ENCODE data around the gene RGS6. TPM values are rescaled to one million over a fixed set of nuclear protein-coding genes. Genes with fewer than 3 reads are reported as not detected.

The RGS6 gene
- total and polyA plus RNA-seq, 2 of the 4 experiments (the other 2 are of a cell fraction) = not detected

- no peak overlapping the region for H3K4ac ChIP-seq (ENCODE audit: low read depth, low read length)
- in situ Hi-C loops (cut with MboI; ENCODE audit: low sequenced_read_pairs) = no loop called here
- WGBS, 2 experiments (ENCODE audit: extremely low coverage in 2 of 2, insufficient read length in 1 of 2) = no CpG with 5 or more reads among the region's 6 CpGs
- H3K27ac ChIP-seq (ENCODE audit: insufficient read depth, low read length) = no peak overlapping the region
- dilution Hi-C loops (cut with HindIII; ENCODE audit: low sequenced_read_pairs, unreplicated experiment) = no loop called here
- H3K56ac ChIP-seq (ENCODE audit: extremely low read depth, insufficient read depth, low read length) = no peak overlapping the region
- no peak overlapping the region for H3K14ac ChIP-seq (replicated peaks; ENCODE audit: low read depth, low read length)
- no peak overlapping the region for H4K8ac ChIP-seq (ENCODE audit: low read depth in 2 of 2, low read length in 2 of 2)
- intact Hi-C loops (cut with micrococcal nuclease) = no loop called here
- no peak overlapping the region for H3K18ac ChIP-seq (ENCODE audit: low read depth, low read length)
- TF ChIP-seq MXI1 (IDR thresholded peaks at IDR 0.05; ENCODE audit: borderline replicate concordance, low read depth, low read length) (no peak), BHLHE40 (IDR thresholded peaks at IDR 0.05; ENCODE audit: low read depth, low read length) (no peak), NFE2L2 (IDR thresholded peaks at IDR 0.05; ENCODE audit: low read depth, low read length) (no peak), ELK1 (IDR thresholded peaks at IDR 0.05; ENCODE audit: borderline replicate concordance, low read depth, low read length) (no peak), CEBPB (IDR thresholded peaks at IDR 0.05; ENCODE audit: low read depth, low read length) (no peak), MAZ (IDR thresholded peaks at IDR 0.05; ENCODE audit: borderline replicate concordance, low read depth, low read length) (no peak), POLR2A (IDR thresholded peaks at IDR 0.05; ENCODE audit: low read depth, low read length) (no peak), RFX5 (IDR thresholded peaks at IDR 0.05; ENCODE audit: low read depth, low read length) (no peak), RCOR1 (IDR thresholded peaks at IDR 0.05; ENCODE audit: insufficient replicate concordance, low read length) (no peak), FOS (IDR thresholded peaks at IDR 0.05; ENCODE audit: low read depth, low read length) (no peak)
- no peak overlapping the region for H3K23ac ChIP-seq (ENCODE audit: low read depth, low read length)
- no peak for ATAC-seq (ENCODE audit: low read depth)
- H2BK120ac ChIP-seq (ENCODE audit: low read depth, low read length) = no peak overlapping the region
- H3K4me3 ChIP-seq (ENCODE audit: insufficient read depth, low read depth, low read length) = no peak overlapping the region
- H4K20me1 ChIP-seq (ENCODE audit: insufficient read depth, low read length) = no peaks in the 10 kb centered on the region
- no peaks in the 10 kb centered on the region for H3K9me3 ChIP-seq (ENCODE audit: control insufficient read depth, insufficient read depth, low read length)
- no peak overlapping the region for H3K9ac ChIP-seq (ENCODE audit: low read depth, low read length)
- no peak overlapping the region for H2AK9ac ChIP-seq (replicated peaks; ENCODE audit: low read depth, low read length, poor library complexity)
- POLR2A ChIA-PET (ENCODE audit: unreplicated experiment) = no interaction called here
- no peak overlapping the region for H4K91ac ChIP-seq (ENCODE audit: insufficient read depth, low read depth, low read length)
- CTCF ChIA-PET = interaction anchor here (0.8 kb wide), 1 partner anchor 16 kb away, joined by 3 read pairs; no protein-coding TSS in a partner anchor
- H4K5ac ChIP-seq (ENCODE audit: low read depth, low read length) = no peak overlapping the region
- no peaks in the 10 kb centered on the region for H3K4me1 ChIP-seq (ENCODE audit: control insufficient read depth, insufficient read depth, low read length)
- BruUV-seq (replicated peaks) = no TSS peak
- no peak overlapping the region for H2BK5ac ChIP-seq (ENCODE audit: low read depth, low read length, poor library complexity, severe bottlenecking)
- H2AFZ ChIP-seq (replicated peaks; ENCODE audit: low read length, poor library complexity) = no peak overlapping the region
- no peak overlapping the region for H2BK15ac ChIP-seq (ENCODE audit: low read depth, low read length)
- H3K4me2 ChIP-seq (ENCODE audit: low read depth, low read length) = no peak overlapping the region
- no peaks in the 10 kb centered on the region for H3K9me1 ChIP-seq (ENCODE audit: insufficient read depth, low read length)
- no peak for DNase-seq
- no peaks in the 10 kb centered on the region for H3K27me3 ChIP-seq (ENCODE audit: control insufficient read depth, insufficient read depth, low read length)
- H3K36me3 ChIP-seq (ENCODE audit: control insufficient read depth, insufficient read depth, low read length) = no peaks in the 10 kb centered on the region
- no peak overlapping the region for H2AK5ac ChIP-seq (ENCODE audit: low read depth, low read length)
- no peaks in the 10 kb centered on the region for H3K79me1 ChIP-seq (ENCODE audit: low read depth in 1 of 2, low read length in 2 of 2)
- no peak overlapping the region for H2BK20ac ChIP-seq (ENCODE audit: low read depth, low read length)
These were observed 399.8 kb downstream of the RGS6 start for GRCh38 chr14:72332046-72332445.
